ENCODE measurements around the gene PXDN. TPM values are rescaled to one million over a fixed set of nuclear protein-coding genes. Genes with fewer than 3 reads are reported as not detected.

The PXDN gene
- total and polyA plus RNA-seq, 2 donors (not counting 1 experiment from before 2014, with no cell fraction given): 0.21 to 1.4 TPM

DNA sequence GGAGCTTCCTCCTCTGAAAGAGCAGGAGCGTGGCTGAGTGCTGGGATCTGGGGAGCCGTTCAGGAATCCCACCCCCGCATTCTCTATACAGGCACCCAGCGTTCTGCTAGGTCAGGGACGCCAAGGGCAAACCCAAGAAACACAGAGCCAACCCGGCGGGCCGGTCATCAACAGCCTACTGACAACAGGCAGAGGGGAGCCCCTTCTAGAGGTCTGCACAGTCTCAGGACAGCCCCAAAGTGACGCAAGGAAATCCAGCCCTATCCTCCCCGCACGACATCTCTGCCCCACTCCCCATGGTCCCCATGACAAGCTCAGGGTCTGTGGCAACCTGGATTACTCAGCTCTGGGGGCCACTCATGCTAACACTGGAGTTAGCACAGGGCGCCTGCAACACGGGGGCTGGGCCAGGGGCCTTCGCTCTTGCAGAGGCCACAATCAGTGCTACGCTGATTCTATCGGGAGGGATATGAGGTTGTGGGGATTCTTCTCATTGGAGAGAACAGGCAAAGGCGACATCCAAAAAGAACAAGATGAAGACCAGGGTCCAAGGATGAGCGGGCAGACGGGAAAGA is 81.6 kb downstream of the PXDN start:
- Histone ChIP-seq H3K4me2 (replicated peaks; ENCODE audit: low read depth, low read length, poor library complexity, severe bottlenecking) (no peak overlapping the region), H3K9me3 (ENCODE audit: control extremely low read depth in 1 of 3, control insufficient read depth in 2 of 3, insufficient read depth in 1 of 3, low read length in 2 of 3) (no peaks in the 10 kb centered on the region), H2AFZ (ENCODE audit: insufficient read depth, low read depth, low read length, poor library complexity, severe bottlenecking) (no peak overlapping the region), H4K20me1 (ENCODE audit: control insufficient read depth, insufficient read depth, low read length, poor library complexity, severe bottlenecking) (no peaks in the 10 kb centered on the region), H3K4me1 (ENCODE audit: control insufficient read depth in 2 of 2, insufficient read depth in 2 of 2, low read length in 2 of 2) (no peaks in the 10 kb centered on the region), H3K9ac (ENCODE audit: low read length) (no peak overlapping the region), H3K27me3 (replicated peaks in 1 of 4; ENCODE audit: control extremely low read depth in 1 of 4, control insufficient read depth in 3 of 4, insufficient read depth in 4 of 4, low read length in 3 of 4) (no peaks in the 10 kb centered on the region), H3K36me3 (replicated peaks in 1 of 2; ENCODE audit: control extremely low read depth in 1 of 2, control insufficient read depth in 1 of 2, extremely low read depth in 1 of 2, insufficient read depth in 2 of 2, low read length in 1 of 2) (no peaks in the 10 kb centered on the region), H3K4me3 (ENCODE audit: control extremely low read depth in 1 of 5, extremely low read depth in 1 of 5, insufficient read depth in 1 of 5, low read depth in 2 of 5, low read length in 4 of 5) (no peak overlapping the region), H3K27ac (ENCODE audit: low read length in 2 of 2) (no peak overlapping the region), H3K79me2 (ENCODE audit: control insufficient read depth, insufficient read depth, low read length) (no peaks in the 10 kb centered on the region)
- H3K4me1 Mint-ChIP-seq: no peaks in the 10 kb centered on the region
- intact Hi-C loops (cut with micrococcal nuclease): no loop called here
- TF ChIP-seq EZH2 (IDR thresholded peaks at IDR 0.05; ENCODE audit: borderline replicate concordance, insufficient read depth, low read depth, low read length, poor library complexity, severe bottlenecking): no peak
- TF ChIP-seq, protein P1, sequence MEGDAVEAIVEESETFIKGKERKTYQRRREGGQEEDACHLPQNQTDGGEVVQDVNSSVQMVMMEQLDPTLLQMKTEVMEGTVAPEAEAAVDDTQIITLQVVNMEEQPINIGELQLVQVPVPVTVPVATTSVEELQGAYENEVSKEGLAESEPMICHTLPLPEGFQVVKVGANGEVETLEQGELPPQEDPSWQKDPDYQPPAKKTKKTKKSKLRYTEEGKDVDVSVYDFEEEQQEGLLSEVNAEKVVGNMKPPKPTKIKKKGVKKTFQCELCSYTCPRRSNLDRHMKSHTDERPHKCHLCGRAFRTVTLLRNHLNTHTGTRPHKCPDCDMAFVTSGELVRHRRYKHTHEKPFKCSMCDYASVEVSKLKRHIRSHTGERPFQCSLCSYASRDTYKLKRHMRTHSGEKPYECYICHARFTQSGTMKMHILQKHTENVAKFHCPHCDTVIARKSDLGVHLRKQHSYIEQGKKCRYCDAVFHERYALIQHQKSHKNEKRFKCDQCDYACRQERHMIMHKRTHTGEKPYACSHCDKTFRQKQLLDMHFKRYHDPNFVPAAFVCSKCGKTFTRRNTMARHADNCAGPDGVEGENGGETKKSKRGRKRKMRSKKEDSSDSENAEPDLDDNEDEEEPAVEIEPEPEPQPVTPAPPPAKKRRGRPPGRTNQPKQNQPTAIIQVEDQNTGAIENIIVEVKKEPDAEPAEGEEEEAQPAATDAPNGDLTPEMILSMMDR (IDR thresholded peaks at IDR 0.05): no peak
- 95% methylated on average over 15 of the region's 19 CpGs for WGBS (ENCODE audit: insufficient coverage)
- H3K9me3 Mint-ChIP-seq (ENCODE audit: insufficient read depth): no peaks in the 10 kb centered on the region
- ChIA-PET CTCF (no interaction called here), POLR2A (no interaction called here)
- H3K4me3 Mint-ChIP-seq: no peak overlapping the region
- DNase-seq: no peak
- no peak overlapping the region for H3K27ac Mint-ChIP-seq
- no peak for ATAC-seq (ENCODE audit: low read depth)
- H3K27me3 Mint-ChIP-seq: peaks cover 3% of the 10 kb centered on the region

DNA sequence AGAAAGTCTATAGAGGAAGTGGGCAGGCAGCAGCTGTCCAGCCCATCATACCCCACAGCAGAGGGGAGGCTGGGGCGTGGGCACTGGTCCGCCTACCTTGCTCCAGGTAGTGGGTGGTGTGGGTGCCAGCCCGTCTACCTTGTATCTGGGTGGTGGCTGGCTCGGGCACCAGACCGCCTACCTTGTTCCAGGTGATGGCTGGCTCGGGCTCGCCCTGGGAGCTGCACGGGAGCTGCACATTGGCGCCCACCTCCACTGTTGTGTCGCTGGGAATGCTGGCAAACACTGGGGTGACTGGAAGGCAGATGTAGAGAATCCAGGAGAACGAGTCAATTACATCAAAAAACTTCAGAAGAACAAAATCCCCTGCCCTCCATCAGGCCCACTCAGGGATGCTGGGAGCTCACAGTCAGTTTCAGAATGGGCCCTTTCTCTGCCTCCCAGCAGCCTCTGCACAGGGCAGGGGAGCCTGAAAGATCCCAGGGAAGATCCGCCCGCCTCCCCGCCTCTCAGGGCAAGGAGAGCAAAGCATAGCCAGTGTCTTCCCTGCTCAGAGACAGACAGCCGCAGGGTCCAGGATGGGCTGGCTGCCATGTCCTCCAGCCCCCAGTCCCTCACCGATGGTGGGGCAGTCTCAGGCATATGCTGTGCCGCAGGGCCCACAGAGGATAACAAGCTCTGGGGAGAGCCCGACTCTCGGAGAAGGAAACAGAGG is 82.3 kb downstream of the PXDN start:
- Histone ChIP-seq H3K9ac (ENCODE audit: low read length) (no peak overlapping the region), H3K4me1 (ENCODE audit: control insufficient read depth in 2 of 2, insufficient read depth in 2 of 2, low read length in 2 of 2) (no peaks in the 10 kb centered on the region), H3K4me2 (replicated peaks; ENCODE audit: low read depth, low read length, poor library complexity, severe bottlenecking) (no peak overlapping the region), H3K27me3 (replicated peaks in 1 of 4; ENCODE audit: control extremely low read depth in 1 of 4, control insufficient read depth in 3 of 4, insufficient read depth in 4 of 4, low read length in 3 of 4) (no peaks in the 10 kb centered on the region), H3K27ac (ENCODE audit: low read length in 2 of 2) (no peak overlapping the region), H3K36me3 (replicated peaks in 1 of 2; ENCODE audit: control extremely low read depth in 1 of 2, control insufficient read depth in 1 of 2, extremely low read depth in 1 of 2, insufficient read depth in 2 of 2, low read length in 1 of 2) (no peaks in the 10 kb centered on the region), H2AFZ (ENCODE audit: insufficient read depth, low read depth, low read length, poor library complexity, severe bottlenecking) (no peak overlapping the region), H4K20me1 (ENCODE audit: control insufficient read depth, insufficient read depth, low read length, poor library complexity, severe bottlenecking) (no peaks in the 10 kb centered on the region), H3K9me3 (ENCODE audit: control extremely low read depth in 1 of 3, control insufficient read depth in 2 of 3, insufficient read depth in 1 of 3, low read length in 2 of 3) (no peaks in the 10 kb centered on the region), H3K4me3 (ENCODE audit: control extremely low read depth in 1 of 5, extremely low read depth in 1 of 5, insufficient read depth in 1 of 5, low read depth in 2 of 5, low read length in 4 of 5) (no peak overlapping the region), H3K79me2 (ENCODE audit: control insufficient read depth, insufficient read depth, low read length) (no peaks in the 10 kb centered on the region)
- Mint-ChIP-seq H3K27me3 (peaks cover 3% of the 10 kb centered on the region), H3K4me1 (no peaks in the 10 kb centered on the region), H3K9me3 (ENCODE audit: insufficient read depth) (no peaks in the 10 kb centered on the region), H3K4me3 (no peak overlapping the region), H3K27ac (no peak overlapping the region)
- ATAC-seq (ENCODE audit: low read depth) (no peak), DNase-seq (no peak)
- TF ChIP-seq, protein P1 (IDR thresholded peaks at IDR 0.05): no peak
- no peak for TF ChIP-seq EZH2 (IDR thresholded peaks at IDR 0.05; ENCODE audit: borderline replicate concordance, insufficient read depth, low read depth, low read length, poor library complexity, severe bottlenecking)
- ChIA-PET POLR2A (no interaction called here), CTCF (no interaction called here)
- intact Hi-C loops (cut with micrococcal nuclease): no loop called here
- WGBS (ENCODE audit: insufficient coverage): 97% methylated on average over 18 of the region's 19 CpGs
